Bronchial epithelial cell (primary cell): ENCODE results near the gene URB1. TPM values are rescaled to one million over a fixed set of nuclear protein-coding genes. Genes with fewer than 3 reads are reported as not detected.

Experiments used
- DNase-seq: peaks from one replicate; pipeline ENCODE4 v3.0.0-alpha.2; 2010; ENCODE audit warnings: low read depth
- FAIRE-seq: peaks from 2 replicates; lab custom pipeline; 2011; peaks lifted over from hg19 to GRCh38; lab: Jason Lieb, UNC
- H3K27me3 ChIP-seq: 2 replicates; pipeline ENCODE4 v1.5.1; 2011; ENCODE audit warnings: low read length; ENCODE audit not compliant: control insufficient read depth, insufficient read depth
- H3K36me3 ChIP-seq: 2 replicates; pipeline ENCODE4 v1.5.1; 2011; ENCODE audit warnings: low read length; ENCODE audit not compliant: control insufficient read depth, insufficient read depth
- H3K4me3 ChIP-seq: 2 replicates; pipeline ENCODE4 v1.5.1; 2011; ENCODE audit warnings: mild to moderate bottlenecking, low read depth, low read length, control low read depth
- total RNA-seq: library from RNA; depleted of rRNA; stranded (reverse); fragments of >200 nt; gene quantifications from 2 replicates; pipeline ENCODE4 v1.2.1, GENCODE V29; 2014
- TF ChIP-seq, protein P1 (sequence below): IDR thresholded peaks from 2 replicates; pipeline ENCODE4 v1.5.1; 2011; ENCODE audit warnings: mild to moderate bottlenecking, moderate library complexity, low read length, control low read depth, inconsistent platforms; ENCODE audit not compliant: insufficient read depth, severe bottlenecking

URB1 gene
- total RNA-seq, 1 donor from 2014 or later = 22.4 TPM

DNA sequence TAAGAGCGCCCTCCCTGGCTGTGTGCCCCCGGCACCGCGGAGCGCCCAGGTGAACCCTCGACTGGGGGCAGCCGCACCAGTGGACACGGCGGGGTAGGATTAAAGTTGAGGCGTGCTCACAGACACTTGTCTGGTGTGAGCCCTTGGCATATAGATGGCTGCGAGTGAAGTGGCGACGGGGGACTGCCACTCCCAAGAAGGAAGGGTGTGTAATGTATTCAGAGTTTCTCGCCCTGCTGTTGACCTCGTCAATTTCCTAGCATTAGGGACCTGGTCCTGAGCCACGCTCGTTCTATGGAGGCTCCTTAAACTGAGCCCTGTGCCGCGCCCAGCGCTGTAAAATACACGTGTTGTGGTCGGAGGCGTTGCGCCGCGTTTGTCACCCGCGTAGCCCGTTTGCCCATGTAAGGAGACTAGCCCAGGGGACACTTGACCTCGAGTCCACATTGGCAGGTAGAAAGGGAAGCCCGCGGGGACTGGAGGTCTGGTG is 20.2 kb upstream of the URB1 start:
- Histone ChIP-seq H3K36me3 (peaks cover 2% of the 10 kb centered on the region), H3K27me3 (no peaks in the 10 kb centered on the region), H3K4me3 (peak overlapping the region; percentile 64)
- FAIRE-seq (no peak), DNase-seq (peak; percentile 22)
- TF ChIP-seq, protein P1, sequence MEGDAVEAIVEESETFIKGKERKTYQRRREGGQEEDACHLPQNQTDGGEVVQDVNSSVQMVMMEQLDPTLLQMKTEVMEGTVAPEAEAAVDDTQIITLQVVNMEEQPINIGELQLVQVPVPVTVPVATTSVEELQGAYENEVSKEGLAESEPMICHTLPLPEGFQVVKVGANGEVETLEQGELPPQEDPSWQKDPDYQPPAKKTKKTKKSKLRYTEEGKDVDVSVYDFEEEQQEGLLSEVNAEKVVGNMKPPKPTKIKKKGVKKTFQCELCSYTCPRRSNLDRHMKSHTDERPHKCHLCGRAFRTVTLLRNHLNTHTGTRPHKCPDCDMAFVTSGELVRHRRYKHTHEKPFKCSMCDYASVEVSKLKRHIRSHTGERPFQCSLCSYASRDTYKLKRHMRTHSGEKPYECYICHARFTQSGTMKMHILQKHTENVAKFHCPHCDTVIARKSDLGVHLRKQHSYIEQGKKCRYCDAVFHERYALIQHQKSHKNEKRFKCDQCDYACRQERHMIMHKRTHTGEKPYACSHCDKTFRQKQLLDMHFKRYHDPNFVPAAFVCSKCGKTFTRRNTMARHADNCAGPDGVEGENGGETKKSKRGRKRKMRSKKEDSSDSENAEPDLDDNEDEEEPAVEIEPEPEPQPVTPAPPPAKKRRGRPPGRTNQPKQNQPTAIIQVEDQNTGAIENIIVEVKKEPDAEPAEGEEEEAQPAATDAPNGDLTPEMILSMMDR = no peak

DNA sequence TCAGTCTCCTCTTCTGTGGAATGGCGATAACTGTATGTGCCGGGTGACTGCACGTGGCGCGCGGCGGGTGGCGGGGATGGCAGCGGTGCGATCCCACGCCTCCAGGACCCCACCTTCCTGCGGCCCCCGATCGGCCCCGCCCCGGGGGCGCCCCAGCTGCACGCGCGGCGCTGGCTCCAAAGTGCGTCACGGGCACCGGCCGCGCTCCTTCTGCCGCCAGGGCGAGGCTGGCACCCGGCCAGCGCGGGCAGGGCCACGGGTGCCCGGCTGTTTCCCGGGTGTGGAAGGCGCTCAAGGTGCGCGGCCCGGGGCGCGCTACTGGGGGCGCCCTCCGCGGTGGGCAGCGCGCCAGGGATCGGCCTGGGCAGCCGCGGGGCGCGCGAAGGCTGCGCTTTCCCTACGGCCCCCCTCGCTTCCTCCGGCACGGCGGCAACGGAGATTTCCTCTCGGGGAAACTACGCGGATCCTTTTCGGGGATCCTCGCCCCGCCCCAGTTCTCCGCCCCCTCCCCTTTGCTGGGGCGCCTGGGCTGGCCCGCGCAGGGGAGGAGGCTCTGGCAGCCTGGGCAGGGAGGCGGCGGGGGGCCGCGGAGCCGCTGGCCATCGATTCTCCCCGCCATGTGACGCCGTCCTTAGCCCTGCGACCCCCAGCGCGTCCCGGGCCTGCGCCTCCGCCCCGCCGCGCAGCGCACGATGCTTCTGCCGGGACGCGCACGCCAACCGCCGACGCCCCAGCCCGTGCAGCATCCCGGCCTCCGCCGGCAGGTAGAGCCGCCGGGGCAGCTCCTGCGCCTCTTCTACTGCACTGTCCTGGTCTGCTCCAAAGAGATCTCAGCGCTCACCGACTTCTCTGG is 19.6 kb upstream of the URB1 start, which contains the start of gene EVA1C:
EVA1C (plus strand) TSS at position 545 of the 853 bp plus-strand sequence; CDS start at position 693, 148 bp downstream.
- DNase-seq = peak; percentile 43
- peaks cover 2% of the 10 kb centered on the region for H3K36me3 ChIP-seq
- H3K27me3 ChIP-seq = no peaks in the 10 kb centered on the region
- TF ChIP-seq, protein P1 = peak; percentile 9
- H3K4me3 ChIP-seq = peak within 1 kb of the TSS; percentile 64
- no peak for FAIRE-seq

DNA sequence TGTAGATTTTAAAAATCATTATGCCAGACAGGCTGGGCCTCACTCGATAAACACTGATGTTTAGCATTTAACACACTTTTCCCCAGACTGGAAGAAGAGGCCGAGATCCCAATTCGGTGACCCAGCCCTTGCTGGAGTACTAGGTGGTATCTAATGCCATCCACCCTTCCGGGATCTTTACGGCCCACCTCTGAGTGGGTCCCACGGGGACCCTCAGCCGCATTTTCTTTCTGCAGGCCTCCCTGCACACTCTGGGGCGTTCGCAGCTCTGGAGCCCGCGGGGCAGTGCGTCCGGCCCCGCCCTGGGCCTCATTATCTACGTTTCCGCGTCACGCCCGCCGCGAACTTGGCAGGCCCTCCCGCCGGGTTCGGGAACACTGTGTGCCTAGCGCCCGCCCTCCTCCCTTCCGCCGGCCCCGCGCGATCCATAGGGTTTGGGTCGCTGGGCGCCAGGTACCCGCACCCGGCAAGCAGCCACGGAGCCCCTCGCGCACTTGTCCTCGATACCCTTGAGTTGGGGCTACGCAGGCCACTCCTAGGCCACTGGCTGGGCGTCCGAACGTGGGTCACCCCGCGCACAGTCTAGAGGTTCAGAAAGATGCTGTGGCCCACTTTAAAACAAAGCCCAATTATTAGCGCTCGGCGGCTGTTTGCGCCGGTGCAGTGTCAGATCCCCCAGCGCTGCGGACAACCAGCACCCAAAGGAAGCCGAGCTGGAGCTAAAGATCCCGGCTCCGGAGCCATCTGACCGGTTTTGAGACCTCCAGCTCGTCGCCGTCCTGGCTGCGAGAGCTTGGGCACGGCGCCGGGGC is 18.7 kb upstream of the URB1 start:
- no peak for FAIRE-seq
- TF ChIP-seq, protein P1 = no peak
- peak overlapping the region; percentile 64 for H3K4me3 ChIP-seq
- no peaks in the 10 kb centered on the region for H3K36me3 ChIP-seq
- no peak for DNase-seq
- no peaks in the 10 kb centered on the region for H3K27me3 ChIP-seq

DNA sequence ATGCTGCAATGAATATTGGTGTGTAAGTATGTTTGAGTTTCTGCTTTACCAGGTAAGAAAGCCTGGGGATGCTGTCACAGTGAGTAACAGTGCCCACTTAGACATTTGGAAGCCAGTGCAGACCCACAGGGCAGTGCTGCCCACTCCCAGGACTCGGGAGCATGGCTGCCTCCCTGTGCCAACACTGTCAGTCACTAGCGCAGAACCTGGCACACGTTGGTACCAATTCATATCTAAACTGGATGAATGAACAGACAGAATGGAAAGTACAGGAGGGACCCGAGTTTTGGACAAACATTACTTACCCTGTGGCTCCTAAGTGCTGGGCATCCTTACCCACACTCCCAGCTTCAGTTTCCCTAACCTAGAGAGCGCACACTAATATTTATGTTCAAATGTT is 18.1 kb upstream of the URB1 start:
- DNase-seq (no peak), FAIRE-seq (no peak)
- H3K27me3 ChIP-seq = no peaks in the 10 kb centered on the region
- no peaks in the 10 kb centered on the region for H3K36me3 ChIP-seq
- H3K4me3 ChIP-seq = no peak overlapping the region
- TF ChIP-seq, protein P1 = no peak

DNA sequence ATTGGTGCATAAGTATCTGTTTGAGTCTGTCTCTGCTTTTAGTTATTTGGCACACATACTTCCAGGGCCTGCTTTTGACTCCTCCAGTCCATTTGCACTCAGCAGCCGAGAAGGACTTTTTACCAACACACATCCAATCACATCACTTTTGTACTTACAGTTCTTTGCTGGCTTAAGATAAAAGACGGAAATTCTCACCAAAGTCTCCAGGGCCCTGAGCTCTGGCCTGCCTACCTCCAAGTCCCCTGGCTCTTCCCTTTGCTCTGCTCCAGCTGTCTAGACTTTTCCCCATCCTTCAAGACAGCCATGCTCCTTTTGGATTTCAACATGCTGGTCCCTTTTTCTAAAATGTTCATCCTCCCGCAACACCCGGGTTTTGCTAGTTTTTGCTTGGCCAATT is 17.5 kb upstream of the URB1 start:
- TF ChIP-seq, protein P1 = no peak
- Histone ChIP-seq H3K36me3 (no peaks in the 10 kb centered on the region), H3K27me3 (no peaks in the 10 kb centered on the region), H3K4me3 (no peak overlapping the region)
- no peak for FAIRE-seq
- DNase-seq = no peak
